Measurements from ENCODE around the gene MRTFA. TPM values are rescaled to one million over a fixed set of nuclear protein-coding genes. Genes with fewer than 3 reads are reported as not detected.

The MRTFA gene
- total and polyA plus RNA-seq, 2 of the 13 experiments (the other 11 are each of a cell fraction or from before 2014, with no cell fraction given): 2.4 to 8.2 TPM

DNA sequence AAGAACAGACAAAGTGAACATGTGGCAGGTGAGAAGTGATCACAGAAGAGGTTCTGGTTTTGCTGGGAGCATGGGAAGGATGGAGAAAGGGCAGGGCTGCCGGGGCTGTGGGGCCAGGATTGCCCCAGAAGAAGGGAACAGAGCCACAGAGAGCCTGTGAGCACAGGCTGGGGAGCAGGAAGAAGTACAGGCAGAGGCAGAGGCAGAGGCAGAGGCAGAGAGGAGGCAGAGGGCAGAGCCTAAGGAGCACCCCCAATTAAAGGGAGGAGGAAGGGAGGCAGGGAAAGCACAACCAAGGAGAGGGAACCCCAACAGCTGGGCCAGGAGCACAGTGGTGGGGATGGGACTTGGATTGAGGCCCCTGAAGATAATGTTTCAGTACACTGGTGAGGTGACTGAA, 214.6 kb downstream of the MRTFA start:
- Histone ChIP-seq H2AFZ (ENCODE audit: low read length) (no peak overlapping the region), H3K4me3 (replicated peaks in 1 of 3; ENCODE audit: insufficient read depth in 1 of 3, low read depth in 2 of 3, low read length in 3 of 3) (no peak overlapping the region), H3K79me2 (ENCODE audit: insufficient read depth, low read length) (no peaks in the 10 kb centered on the region), H3K36me3 (replicated peaks in 1 of 2; ENCODE audit: control insufficient read depth in 1 of 2, insufficient read depth in 2 of 2, low read length in 2 of 2) (peaks cover 44 to 87% of the 10 kb centered on the region in 2 experiments; a peak in 4 of 5 replicates), H3K4me1 (ENCODE audit: insufficient read depth, low read length) (no peaks in the 10 kb centered on the region), H3K9me3 (ENCODE audit: low read length) (no peaks in the 10 kb centered on the region), H3K27me3 (ENCODE audit: control insufficient read depth in 1 of 2, insufficient read depth in 2 of 2, low read length in 2 of 2) (no peaks in the 10 kb centered on the region), H3K27ac (ENCODE audit: extremely low read length, insufficient read depth, low read length) (no peak overlapping the region), H3K9ac (ENCODE audit: insufficient read depth, low read depth, low read length) (no peak overlapping the region), H4K20me1 (ENCODE audit: insufficient read depth, low read length) (no peaks in the 10 kb centered on the region), H3K4me2 (ENCODE audit: low read depth, low read length) (no peak overlapping the region)
- intact Hi-C loops (cut with micrococcal nuclease; ENCODE audit: unreplicated experiment): no loop called here
- in situ Hi-C loops (cut with HindIII; ENCODE audit: extremely low pct_ligation_motif_present, low pct_unique_long_range_greater_than_20kb): no loop called here
- FAIRE-seq: no peak
- 100% methylated on average over 1 of the region's 1 CpG for WGBS (ENCODE audit: low lambda C conversion rate)
- POLR2A ChIA-PET: no interaction called here
- no peak for TF ChIP-seq SIN3A (IDR thresholded peaks at IDR 0.05; ENCODE audit: borderline replicate concordance, low read depth, low read length)
- no peak for TF ChIP-seq JDP2 (CRISPR knock-in tag; IDR thresholded peaks at IDR 0.05; ENCODE audit: borderline replicate concordance)
- TF ChIP-seq ZNF75D (CRISPR knock-in tag; IDR thresholded peaks at IDR 0.05; ENCODE audit: borderline replicate concordance): no peak
- no peak for DNase-seq (ENCODE audit: low spot score)
- CTCF ChIA-PET (ENCODE audit: low intra/inter-chr PET ratio, low total read pairs): no interaction called here
- BruUV-seq (replicated peaks): no TSS peak
- no peak for ATAC-seq

DNA sequence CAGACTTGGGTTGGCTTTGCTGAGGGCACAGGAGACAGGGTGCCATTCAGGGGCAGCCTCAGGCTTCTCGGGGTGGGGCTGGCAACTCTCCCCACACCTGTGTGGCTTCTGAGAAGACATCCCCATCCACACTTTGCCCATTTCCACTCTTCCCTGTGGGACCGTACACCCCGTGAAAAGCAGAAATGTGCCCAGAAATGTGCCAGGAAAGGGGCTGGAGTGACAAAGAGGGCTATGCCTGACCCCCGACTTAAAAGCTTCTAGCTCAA, 215.5 kb downstream of the MRTFA start:
- CTCF ChIA-PET (ENCODE audit: low intra/inter-chr PET ratio, low total read pairs): no interaction called here
- Histone ChIP-seq H3K4me2 (ENCODE audit: low read depth, low read length) (no peak overlapping the region), H3K9me3 (ENCODE audit: low read length) (no peaks in the 10 kb centered on the region), H3K4me3 (replicated peaks in 1 of 3; ENCODE audit: insufficient read depth in 1 of 3, low read depth in 2 of 3, low read length in 3 of 3) (no peak overlapping the region), H3K9ac (ENCODE audit: insufficient read depth, low read depth, low read length) (no peak overlapping the region), H3K79me2 (ENCODE audit: insufficient read depth, low read length) (no peaks in the 10 kb centered on the region), H3K27me3 (ENCODE audit: control insufficient read depth in 1 of 2, insufficient read depth in 2 of 2, low read length in 2 of 2) (no peaks in the 10 kb centered on the region), H4K20me1 (ENCODE audit: insufficient read depth, low read length) (no peaks in the 10 kb centered on the region), H3K4me1 (ENCODE audit: insufficient read depth, low read length) (no peaks in the 10 kb centered on the region), H2AFZ (ENCODE audit: low read length) (no peak overlapping the region), H3K27ac (ENCODE audit: extremely low read length, insufficient read depth, low read length) (no peak overlapping the region), H3K36me3 (replicated peaks in 1 of 2; ENCODE audit: control insufficient read depth in 1 of 2, insufficient read depth in 2 of 2, low read length in 2 of 2) (peaks cover 41 to 84% of the 10 kb centered on the region in 2 experiments; a peak in 4 of 5 replicates)
- BruUV-seq (replicated peaks): no TSS peak
- in situ Hi-C loops (cut with HindIII; ENCODE audit: extremely low pct_ligation_motif_present, low pct_unique_long_range_greater_than_20kb) (no loop called here), intact Hi-C loops (cut with micrococcal nuclease; ENCODE audit: unreplicated experiment) (no loop called here)
- FAIRE-seq (no peak), DNase-seq (ENCODE audit: low spot score) (no peak), ATAC-seq (no peak)
- POLR2A ChIA-PET: no interaction called here
- TF ChIP-seq ZFP36L1 (CRISPR knock-in tag; IDR thresholded peaks at IDR 0.05) (no peak), GATAD1 (CRISPR knock-in tag; IDR thresholded peaks at IDR 0.05) (no peak), ZBTB7B (CRISPR knock-in tag; IDR thresholded peaks at IDR 0.05) (no peak), MED8 (CRISPR knock-in tag; IDR thresholded peaks at IDR 0.05; ENCODE audit: insufficient replicate concordance) (no peak), SMAD3 (CRISPR knock-in tag; IDR thresholded peaks at IDR 0.05) (no peak), HDAC1 (CRISPR knock-in tag; IDR thresholded peaks at IDR 0.05) (no peak), PLRG1 (conservative IDR thresholded peaks at IDR 0.05) (no peak), RFX1 (IDR thresholded peaks at IDR 0.05) (no peak)
- 97% methylated on average over 4 of the region's 4 CpGs for WGBS (ENCODE audit: low lambda C conversion rate)

All from HepG2 (cell line).